ENCODE results near the gene PPP1R10.

PPP1R10 gene

GRCh38 chr6:30554962-30555815 is 61.9 kb downstream of the PPP1R10 start:
- DNase-seq = peak; percentile 24 to 25

DNA sequence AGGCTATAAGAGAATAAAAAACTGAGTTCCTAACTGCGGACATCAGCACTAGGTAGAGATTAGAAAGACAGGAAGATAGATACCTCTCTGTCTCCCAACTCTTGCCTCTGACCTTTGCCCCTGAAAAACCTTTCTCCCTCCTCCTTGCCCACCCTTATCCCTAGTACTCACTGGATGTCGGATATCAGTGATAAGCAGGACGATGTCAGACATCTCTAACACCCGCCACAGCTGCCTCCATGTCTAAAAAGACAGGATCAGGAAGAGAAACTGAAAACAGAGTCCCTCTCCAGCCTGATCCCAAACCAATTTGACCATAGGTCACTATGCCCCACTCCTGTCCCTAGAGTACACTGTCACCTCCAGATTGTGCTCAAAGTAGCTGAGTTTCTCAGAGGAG is 62.6 kb downstream of the PPP1R10 start:
- DNase-seq = no peak
